HG03520 (cell line): ENCODE results near the gene TMED1.
"Not testable (repeated sequence)": the region's sequence is repeated elsewhere in the genome, so short reads cannot be mapped to it uniquely, and the experiment has no call there.

Experiments
- ATAC-seq: cut with Tn5 transposase; IDR thresholded peaks from one replicate; pipeline ENCODE4 v1.9.1; 2021; ENCODE audit warnings: mild to moderate bottlenecking, moderate library complexity; ENCODE audit not compliant: unreplicated experiment

Gene TMED1

GRCh38 chr19:10835754-10836478 is at the start of gene TMED1:
TSS of gene TMED1 (minus strand) at chr19:10836212. CDS start at chr19:10836191, 21 bp downstream.
- ATAC-seq = peak; percentile 72

- no peak for ATAC-seq
These were observed 49.5 kb upstream of the TMED1 start for GRCh38 chr19:10885201-10886169.

- no peak for ATAC-seq
These were observed 48.3 kb upstream of the TMED1 start for GRCh38 chr19:10884274-10884673.

GRCh38 chr19:10882108-10882457 is 46.1 kb upstream of the TMED1 start:
- no peak for ATAC-seq

- ATAC-seq = no peak
These were observed 45.5 kb upstream of the TMED1 start for GRCh38 chr19:10881403-10882107.

GRCh38 chr19:10878253-10878652 is 42.2 kb upstream of the TMED1 start:
- no peak for ATAC-seq

GRCh38 chr19:10877608-10878007 is 41.6 kb upstream of the TMED1 start:
- ATAC-seq = not testable (repeated sequence)

GRCh38 chr19:10876459-10877240 is 40.6 kb upstream of the TMED1 start:
- no peak for ATAC-seq

- no peak for ATAC-seq
These were observed 38.0 kb upstream of the TMED1 start for GRCh38 chr19:10874024-10874423.

- no peak for ATAC-seq
These were observed 36.6 kb upstream of the TMED1 start for GRCh38 chr19:10872546-10873107.

- ATAC-seq = peak; percentile 12
These were observed 35.9 kb upstream of the TMED1 start for GRCh38 chr19:10871711-10872545.

- peak; percentile 67 for ATAC-seq
These were observed 35.1 kb upstream of the TMED1 start, which contains the start of gene CARM1 for GRCh38 chr19:10870955-10871603. TSS of gene CARM1 (plus strand) at chr19:10871553. CDS start at chr19:10871703, 150 bp downstream.

- ATAC-seq = no peak
These were observed 34.5 kb upstream of the TMED1 start for GRCh38 chr19:10870501-10870954.

- ATAC-seq = not testable (repeated sequence)
These were observed 33.9 kb upstream of the TMED1 start for GRCh38 chr19:10869872-10870311.

GRCh38 chr19:10868872-10869547 is 33.0 kb upstream of the TMED1 start:
- ATAC-seq = no peak

GRCh38 chr19:10866495-10866894 is 30.5 kb upstream of the TMED1 start:
- no peak for ATAC-seq

- no peak for ATAC-seq
These were observed 28.5 kb upstream of the TMED1 start for GRCh38 chr19:10864538-10864899.

- no peak for ATAC-seq
These were observed 27.2 kb upstream of the TMED1 start for GRCh38 chr19:10863107-10863717.
